HG03045 (cell line): ENCODE measurements around the gene EPS8L3.
"Not testable (repeated sequence)": the region's sequence is repeated elsewhere in the genome, so short reads cannot be mapped to it uniquely, and the experiment has no call there.

Experiments
- ATAC-seq: cut with Tn5 transposase; IDR thresholded peaks from one replicate; pipeline ENCODE4 v1.9.1; 2021; ENCODE audit warnings: mild to moderate bottlenecking, moderate library complexity; ENCODE audit not compliant: unreplicated experiment

The EPS8L3 gene

GRCh38 chr1:109763646-109764415 lies at the start of gene EPS8L3:
Gene EPS8L3, minus strand, starts transcription at chr1:109763923. Its CDS starts 2,174 bp downstream, at chr1:109761749.
- no peak for ATAC-seq

GRCh38 chr1:109812691-109813393 lies 49.1 kb upstream of the EPS8L3 start:
- no peak for ATAC-seq

- ATAC-seq: no peak
These were observed 45.0 kb upstream of the EPS8L3 start for GRCh38 chr1:109808703-109809102.

DNA sequence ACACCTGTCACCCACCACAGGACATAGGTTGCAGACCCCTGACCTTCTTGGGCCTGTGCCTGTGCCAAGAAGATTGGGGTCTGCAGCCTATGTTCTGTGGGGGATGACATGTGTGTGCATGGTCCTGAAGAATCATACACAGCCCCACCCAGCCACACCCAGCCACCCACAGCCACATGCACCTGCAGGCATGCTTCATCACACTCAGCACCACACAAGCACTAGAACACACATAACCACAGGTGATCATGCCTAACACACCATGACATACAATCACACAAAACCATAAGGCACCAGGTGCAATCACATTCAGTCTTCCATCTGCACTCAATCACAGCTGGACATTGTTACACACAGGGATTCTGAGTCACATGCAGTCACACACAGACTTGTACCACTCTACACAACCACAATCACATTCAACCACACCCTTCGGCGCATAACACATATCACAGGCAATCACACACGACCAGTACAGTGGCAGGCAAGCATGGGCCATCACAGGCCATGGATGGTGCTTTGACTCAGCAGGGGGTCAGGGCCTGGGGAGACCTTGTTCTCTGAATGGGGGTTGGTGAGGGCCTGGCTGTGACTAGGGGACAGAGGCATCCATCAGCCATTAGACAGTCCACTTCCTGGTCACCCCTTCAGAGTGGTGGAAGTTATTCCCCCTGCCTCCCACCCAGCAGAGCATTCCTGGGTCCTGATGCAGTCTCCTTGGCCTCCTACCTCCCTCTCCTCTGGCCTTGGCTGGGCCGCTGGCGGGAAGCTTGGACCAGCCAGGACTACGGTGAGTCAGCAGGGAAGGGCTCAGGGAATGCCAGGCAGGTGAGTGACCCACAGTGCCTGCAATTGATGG lies 44.3 kb upstream of the EPS8L3 start:
- no peak for ATAC-seq

GRCh38 chr1:109807402-109807801 lies 43.7 kb upstream of the EPS8L3 start:
- no peak for ATAC-seq

GRCh38 chr1:109806733-109807400 lies 43.1 kb upstream of the EPS8L3 start:
- no peak for ATAC-seq

GRCh38 chr1:109805486-109806165 lies 41.9 kb upstream of the EPS8L3 start:
- no peak for ATAC-seq

GRCh38 chr1:109804660-109805059 lies 40.9 kb upstream of the EPS8L3 start:
- ATAC-seq: no peak

DNA sequence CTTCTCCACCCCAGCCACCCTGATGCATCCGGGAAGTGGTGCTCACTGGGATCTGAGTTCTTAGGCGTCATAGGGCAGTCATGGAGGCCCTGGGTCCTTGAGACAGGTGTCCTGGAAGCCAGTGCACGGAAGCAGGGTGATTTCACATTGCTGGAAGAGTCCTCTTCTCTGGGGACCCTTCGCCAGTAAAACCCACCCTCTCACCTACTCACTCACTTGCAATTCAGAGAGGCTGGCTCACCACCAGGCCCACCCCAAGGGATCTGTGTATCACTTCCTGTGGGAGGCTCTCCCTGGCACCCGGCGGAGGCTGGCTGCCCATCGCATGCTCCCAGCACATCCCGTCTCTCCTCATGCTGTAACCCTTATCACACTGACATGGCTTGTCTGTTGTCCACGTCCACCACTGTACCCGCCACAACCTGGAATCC lies 40.2 kb upstream of the EPS8L3 start:
- no peak for ATAC-seq

GRCh38 chr1:109802901-109803561 lies 39.3 kb upstream of the EPS8L3 start:
- ATAC-seq: no peak

DNA sequence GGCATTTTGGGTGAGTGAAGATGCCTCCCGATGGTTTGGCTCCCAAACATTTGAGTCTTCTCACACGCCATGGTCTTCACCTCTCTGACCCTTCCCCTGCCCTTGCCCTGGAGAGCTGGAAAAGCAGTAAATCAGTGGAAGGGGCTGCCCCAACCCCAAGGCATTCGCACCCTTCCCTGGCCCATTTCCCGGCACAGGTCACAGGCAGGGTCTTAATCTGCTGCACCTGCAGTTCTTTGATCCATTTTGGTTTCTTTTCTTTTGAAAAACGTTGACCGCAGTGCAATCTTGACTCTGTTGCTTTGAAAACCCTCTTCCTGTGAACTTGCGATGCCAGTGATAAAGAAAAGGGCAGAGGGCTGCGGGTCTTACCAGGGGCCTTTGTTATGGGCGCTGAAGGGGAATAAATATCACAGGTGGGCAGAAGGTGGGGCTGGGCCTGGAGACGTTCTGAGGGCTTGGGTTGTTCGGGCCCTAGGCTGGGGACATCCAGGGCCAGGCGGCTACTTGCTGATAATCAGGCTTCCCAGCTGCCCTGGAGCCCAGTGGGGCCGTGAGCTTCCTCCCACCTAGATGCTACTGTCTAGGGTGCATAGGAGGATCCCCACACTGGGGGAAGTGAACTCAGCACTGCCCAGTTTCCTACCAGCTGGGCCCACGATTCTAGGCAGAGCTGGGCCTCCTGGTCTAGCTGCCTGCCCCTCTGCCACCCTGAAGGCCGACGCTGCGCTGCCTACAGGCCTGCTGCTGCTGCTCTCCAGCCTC lies 38.6 kb upstream of the EPS8L3 start:
- no peak for ATAC-seq

DNA sequence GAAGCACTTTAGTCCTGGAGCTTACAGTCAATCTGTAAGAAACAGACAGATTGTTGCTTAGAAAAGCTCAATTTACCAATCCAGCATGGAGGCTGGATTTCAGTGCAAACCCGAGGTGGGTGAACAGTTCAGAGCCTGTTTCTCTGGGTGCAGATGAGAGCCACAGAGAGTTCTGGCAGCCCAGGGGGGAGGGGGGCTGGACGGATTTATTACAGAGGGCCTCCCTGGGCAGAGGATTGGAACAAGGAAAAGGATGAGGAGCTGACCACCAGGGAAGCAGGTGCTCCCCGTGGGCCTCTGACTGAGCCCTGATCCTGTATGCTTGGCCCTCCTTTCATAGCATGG lies 38.0 kb upstream of the EPS8L3 start:
- no peak for ATAC-seq

DNA sequence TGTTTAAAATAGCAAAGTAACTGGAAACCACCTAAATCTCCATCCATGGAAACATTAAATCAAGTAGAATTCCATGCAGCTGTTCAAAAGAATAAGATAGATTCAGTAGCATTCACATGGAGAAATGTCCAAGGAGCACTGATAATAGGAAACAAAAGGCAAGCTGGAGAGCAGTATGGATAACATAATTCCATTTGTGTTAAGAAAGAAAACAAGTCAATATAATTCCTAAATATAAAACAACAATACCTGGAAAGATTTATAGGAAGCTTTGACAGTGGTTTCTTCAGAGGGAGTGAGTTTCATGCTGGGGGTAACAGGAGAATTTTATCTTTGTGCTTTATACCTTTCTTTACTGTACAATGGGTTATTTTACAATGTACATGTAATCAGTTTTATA lies 36.6 kb upstream of the EPS8L3 start:
- ATAC-seq: no peak

DNA sequence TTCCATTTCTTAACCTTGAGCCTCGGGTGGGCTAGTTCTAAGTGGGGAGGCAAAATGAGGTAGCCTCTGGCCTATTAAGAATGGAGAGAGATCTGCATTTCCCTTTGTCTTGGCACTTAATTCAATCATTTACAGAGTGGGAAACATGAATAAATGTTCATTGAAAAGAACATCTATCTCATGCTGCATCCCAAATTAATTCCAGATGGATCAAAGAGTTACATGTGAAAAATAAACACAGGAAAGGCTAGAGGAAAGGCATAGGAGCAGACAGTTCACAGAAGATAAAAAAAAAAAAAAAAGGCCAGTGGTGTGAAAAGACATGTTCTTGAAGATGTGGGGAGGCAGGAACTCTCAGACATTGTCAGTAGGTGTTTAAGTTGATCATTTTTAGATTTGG lies 35.7 kb upstream of the EPS8L3 start:
- no peak for ATAC-seq

- ATAC-seq: not testable (repeated sequence)
These were observed 33.5 kb upstream of the EPS8L3 start for GRCh38 chr1:109797303-109797595.

DNA sequence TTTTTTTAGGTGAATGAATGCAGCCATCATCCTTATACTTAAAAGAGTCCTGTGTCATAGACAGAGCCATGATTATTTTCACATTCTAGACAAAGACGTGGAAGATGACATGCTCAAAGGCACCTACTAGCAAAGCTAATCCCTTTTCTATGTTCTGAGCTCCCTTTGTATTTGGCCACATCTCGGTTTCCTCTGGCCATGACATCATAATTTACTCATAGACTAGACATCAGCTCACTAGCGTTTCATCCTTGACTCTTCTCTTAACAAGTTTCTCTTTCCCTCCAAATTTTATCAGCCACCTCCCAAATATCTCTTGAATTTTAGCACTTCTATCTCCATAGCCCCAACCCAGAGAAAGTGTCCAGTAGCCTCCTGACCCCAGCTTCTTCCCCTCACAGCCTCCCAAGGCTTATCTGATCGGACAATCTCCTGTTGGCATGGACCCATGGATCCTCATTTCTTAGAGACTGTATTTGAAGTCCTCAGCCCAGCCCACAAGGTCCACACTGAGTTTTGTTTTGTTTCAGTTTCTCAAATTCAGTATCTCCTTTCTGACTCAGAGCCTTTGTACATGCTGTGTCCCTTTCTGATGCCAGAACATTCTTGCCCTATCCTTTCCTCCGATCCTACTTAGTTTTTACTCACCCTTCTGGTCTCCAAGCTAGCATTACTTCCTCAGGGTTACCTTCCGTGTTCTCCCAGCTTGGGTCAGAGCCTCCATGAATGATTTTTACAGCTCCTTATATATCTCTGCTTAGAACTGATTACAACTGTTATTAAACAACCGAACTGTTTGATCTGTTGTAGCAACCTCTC lies 33.0 kb upstream of the EPS8L3 start:
- no peak for ATAC-seq

DNA sequence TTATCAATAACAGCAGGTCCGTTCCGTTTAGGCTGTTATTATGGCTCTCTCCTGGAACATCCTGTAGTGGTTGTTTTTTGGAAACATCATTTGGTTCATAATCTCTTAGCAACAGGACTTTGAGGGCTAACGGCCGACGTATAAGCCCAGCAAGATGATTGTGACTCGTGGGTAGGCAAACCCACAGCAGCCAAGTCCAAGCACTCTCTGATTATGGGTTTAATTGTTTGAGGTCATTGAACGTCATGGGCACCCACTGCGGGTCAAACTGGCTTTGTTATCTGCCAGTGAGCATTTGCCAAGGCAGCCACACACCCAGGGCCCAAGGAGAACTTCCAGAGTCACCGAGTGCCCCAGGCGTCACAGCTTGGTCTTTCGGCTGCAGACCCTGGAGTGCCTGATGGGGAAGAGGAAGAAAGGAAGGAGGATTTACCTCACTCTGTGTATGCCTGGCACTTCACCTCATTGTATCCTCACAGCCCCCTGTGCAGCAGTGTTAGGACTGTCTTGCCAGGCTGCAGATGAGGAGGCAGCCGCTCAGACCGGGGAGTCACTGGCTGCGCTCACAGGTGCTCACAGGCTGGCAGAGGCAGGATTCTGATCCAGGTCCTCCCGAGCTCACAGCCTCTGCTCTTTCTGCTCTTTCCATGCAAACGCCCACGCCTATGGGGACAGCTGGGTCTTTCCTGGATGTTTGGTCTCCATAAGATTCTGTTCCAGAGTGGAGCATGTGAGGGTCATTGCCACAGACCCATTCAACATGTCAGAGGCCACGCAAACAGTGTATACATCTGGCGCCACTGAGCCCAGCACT lies 30.8 kb upstream of the EPS8L3 start:
- ATAC-seq: no peak
